Osteocyte (in vitro differentiated cells): Measurements from ENCODE around the gene FER1L5. TPM values are rescaled to one million over a fixed set of nuclear protein-coding genes. Genes with fewer than 3 reads are reported as not detected.

Source experiments
- DNase-seq: peaks from one replicate; pipeline ENCODE4 v3.0.0; 2021; ENCODE audit warnings: mixed read lengths; ENCODE audit not compliant: unreplicated experiment; ENCODE audit errors: extremely low spot score
- H3K27ac Mint-ChIP-seq: one replicate; pipeline ENCODE4 v1.8.0; 2021; ENCODE audit warnings: mild to moderate bottlenecking, mixed read lengths; ENCODE audit not compliant: unreplicated experiment
- H3K27me3 Mint-ChIP-seq: one replicate; pipeline ENCODE4 v1.8.0; 2021; ENCODE audit warnings: mixed read lengths; ENCODE audit not compliant: unreplicated experiment
- H3K36me3 Mint-ChIP-seq: one replicate; pipeline ENCODE4 v1.8.0; 2021; ENCODE audit warnings: mixed read lengths; ENCODE audit not compliant: unreplicated experiment
- H3K4me1 Mint-ChIP-seq: one replicate; pipeline ENCODE4 v1.8.0; 2021; ENCODE audit warnings: mixed read lengths; ENCODE audit not compliant: unreplicated experiment
- H3K4me3 Mint-ChIP-seq: one replicate; pipeline ENCODE4 v1.8.0; 2021; ENCODE audit warnings: mild to moderate bottlenecking, moderate library complexity, mixed read lengths; ENCODE audit not compliant: unreplicated experiment
- H3K9me3 Mint-ChIP-seq: one replicate; pipeline ENCODE4 v1.8.0; 2021; ENCODE audit warnings: mixed read lengths; ENCODE audit not compliant: unreplicated experiment
- total RNA-seq: library from RNA; stranded (reverse); gene quantifications from 2 replicates; pipeline ENCODE4 v1.2.1, GENCODE V29; 2021
- TF ChIP-seq, protein P1 (sequence below): fragments of 200-600 bp; sonication (generic); IDR thresholded peaks from 2 replicates; pipeline ENCODE4 v1.5.0; 2021; ENCODE audit warnings: antibody characterized with exemption, mild to moderate bottlenecking, moderate library complexity

FER1L5 gene
- total RNA-seq, 1 donor from 2014 or later: 0.13 TPM

DNA sequence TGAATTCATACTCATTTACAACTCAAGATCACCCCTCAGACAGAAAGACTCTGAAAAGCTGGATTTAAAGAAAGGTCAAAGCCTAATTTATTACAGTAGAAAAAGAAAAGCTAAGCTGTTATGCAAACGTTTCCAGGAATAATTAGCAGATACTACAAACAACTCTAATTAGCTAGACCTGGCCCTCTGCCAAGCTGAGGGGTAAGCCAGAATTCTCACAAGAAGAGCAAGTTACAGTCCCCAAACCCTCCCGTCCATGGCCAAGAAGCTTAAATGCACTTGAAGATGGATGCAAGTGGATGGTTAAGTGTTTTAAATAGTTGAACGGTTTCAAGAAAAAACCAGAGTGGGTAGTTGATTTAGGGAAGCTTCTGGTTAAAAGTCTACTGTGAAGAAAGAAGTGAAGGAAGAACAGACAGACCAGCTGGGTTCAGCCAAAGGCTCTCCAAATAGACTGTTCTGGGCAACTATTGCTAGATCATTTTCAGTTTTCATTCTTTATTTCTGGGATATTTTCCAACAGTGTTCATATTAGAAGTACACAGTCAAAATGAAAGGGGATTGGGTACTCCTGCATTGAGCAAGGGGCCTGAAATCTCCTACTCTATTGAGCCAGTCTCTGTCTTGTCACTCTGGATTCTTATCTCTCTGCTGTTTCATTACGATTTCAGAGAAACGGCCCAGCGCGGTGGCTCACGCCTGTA, 92.5 kb downstream of the FER1L5 start:
- Mint-ChIP-seq H3K4me3 (no peak overlapping the region), H3K4me1 (peaks cover 23% of the 10 kb centered on the region), H3K27ac (no peak overlapping the region), H3K36me3 (peaks cover 27% of the 10 kb centered on the region), H3K27me3 (no peaks in the 10 kb centered on the region), H3K9me3 (no peaks in the 10 kb centered on the region)
- DNase-seq: no peak
- TF ChIP-seq, protein P1, sequence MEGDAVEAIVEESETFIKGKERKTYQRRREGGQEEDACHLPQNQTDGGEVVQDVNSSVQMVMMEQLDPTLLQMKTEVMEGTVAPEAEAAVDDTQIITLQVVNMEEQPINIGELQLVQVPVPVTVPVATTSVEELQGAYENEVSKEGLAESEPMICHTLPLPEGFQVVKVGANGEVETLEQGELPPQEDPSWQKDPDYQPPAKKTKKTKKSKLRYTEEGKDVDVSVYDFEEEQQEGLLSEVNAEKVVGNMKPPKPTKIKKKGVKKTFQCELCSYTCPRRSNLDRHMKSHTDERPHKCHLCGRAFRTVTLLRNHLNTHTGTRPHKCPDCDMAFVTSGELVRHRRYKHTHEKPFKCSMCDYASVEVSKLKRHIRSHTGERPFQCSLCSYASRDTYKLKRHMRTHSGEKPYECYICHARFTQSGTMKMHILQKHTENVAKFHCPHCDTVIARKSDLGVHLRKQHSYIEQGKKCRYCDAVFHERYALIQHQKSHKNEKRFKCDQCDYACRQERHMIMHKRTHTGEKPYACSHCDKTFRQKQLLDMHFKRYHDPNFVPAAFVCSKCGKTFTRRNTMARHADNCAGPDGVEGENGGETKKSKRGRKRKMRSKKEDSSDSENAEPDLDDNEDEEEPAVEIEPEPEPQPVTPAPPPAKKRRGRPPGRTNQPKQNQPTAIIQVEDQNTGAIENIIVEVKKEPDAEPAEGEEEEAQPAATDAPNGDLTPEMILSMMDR: no peak

DNA sequence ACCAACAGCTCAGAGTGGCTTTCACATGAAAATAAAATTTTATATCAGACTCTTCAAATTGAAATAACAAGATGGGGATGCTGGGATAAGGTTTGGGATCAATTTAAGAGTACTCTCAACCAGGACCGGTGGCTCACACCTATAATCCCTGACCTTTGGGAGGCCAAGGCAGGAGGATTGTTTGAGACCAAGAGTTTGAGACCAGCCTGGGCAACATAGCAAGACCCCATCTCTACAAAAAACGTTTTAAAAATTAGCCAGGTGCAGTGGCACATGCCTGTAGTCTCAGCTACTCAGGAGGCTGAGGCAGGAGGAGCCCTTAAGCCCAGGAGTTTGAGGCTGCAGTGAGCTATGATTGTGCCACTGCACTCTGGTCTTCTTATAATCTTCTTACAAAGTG, 94.7 kb downstream of the FER1L5 start:
- Mint-ChIP-seq H3K27me3 (no peaks in the 10 kb centered on the region), H3K4me3 (no peak overlapping the region), H3K27ac (no peak overlapping the region), H3K36me3 (peaks cover 19% of the 10 kb centered on the region), H3K4me1 (peaks cover 26% of the 10 kb centered on the region), H3K9me3 (no peaks in the 10 kb centered on the region)
- no peak for DNase-seq
- TF ChIP-seq, protein P1: no peak

DNA sequence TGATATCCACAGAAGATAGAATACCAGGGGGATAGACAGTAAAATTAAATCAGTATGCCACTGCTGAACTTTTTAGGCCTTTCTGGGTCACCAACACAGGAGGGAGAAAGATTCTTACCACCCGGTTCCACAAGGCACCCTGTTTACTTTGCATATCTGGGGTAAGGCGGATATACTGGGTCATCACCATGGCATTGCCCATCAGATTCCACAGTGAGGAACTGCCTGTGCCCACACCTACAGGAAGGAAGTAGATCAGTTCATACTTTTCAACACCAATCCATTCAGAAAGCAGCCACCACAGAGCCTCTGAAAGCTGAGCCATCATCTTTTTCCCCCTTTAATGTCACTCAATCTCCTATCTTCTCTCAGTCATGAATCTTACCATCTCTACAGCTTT, 95.3 kb downstream of the FER1L5 start:
- DNase-seq: no peak
- H3K4me1 Mint-ChIP-seq: peaks cover 26% of the 10 kb centered on the region
- no peaks in the 10 kb centered on the region for H3K27me3 Mint-ChIP-seq
- peaks cover 19% of the 10 kb centered on the region for H3K36me3 Mint-ChIP-seq
- no peaks in the 10 kb centered on the region for H3K9me3 Mint-ChIP-seq
- no peak overlapping the region for H3K4me3 Mint-ChIP-seq
- no peak overlapping the region for H3K27ac Mint-ChIP-seq
- TF ChIP-seq, protein P1: no peak

DNA sequence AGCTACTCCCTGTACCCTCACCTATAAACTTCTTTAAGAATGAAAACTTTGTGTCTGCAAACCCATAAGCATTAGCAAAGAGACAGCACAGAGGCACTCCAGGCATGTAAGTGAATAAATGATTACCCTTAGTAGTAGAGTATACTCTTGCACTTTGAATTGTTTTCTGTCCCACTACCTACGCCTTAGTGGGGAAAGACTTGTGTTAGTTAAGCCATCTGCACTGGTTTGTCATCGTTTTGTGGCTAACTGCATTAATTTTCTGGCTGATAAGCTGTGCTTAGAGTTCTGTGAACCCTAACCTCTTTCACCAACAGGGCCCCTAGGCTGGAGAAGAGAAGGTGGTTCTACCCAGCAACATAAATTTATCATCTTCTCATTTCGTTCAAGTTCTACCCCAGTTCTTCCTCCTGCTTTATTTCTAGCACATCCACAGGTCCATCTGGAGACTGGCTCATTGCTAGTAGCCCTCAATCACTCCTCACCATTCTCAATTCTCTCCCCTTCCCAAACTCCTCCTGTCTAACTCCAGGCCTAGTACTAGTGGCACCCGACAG, 96.6 kb downstream of the FER1L5 start:
- Mint-ChIP-seq H3K4me1 (peaks cover 26% of the 10 kb centered on the region), H3K27me3 (peaks cover 2% of the 10 kb centered on the region), H3K9me3 (no peaks in the 10 kb centered on the region), H3K27ac (peak overlapping the region; percentile 94), H3K36me3 (peaks cover 8% of the 10 kb centered on the region), H3K4me3 (peak overlapping the region; percentile 98)
- no peak for DNase-seq
- TF ChIP-seq, protein P1: no peak

DNA sequence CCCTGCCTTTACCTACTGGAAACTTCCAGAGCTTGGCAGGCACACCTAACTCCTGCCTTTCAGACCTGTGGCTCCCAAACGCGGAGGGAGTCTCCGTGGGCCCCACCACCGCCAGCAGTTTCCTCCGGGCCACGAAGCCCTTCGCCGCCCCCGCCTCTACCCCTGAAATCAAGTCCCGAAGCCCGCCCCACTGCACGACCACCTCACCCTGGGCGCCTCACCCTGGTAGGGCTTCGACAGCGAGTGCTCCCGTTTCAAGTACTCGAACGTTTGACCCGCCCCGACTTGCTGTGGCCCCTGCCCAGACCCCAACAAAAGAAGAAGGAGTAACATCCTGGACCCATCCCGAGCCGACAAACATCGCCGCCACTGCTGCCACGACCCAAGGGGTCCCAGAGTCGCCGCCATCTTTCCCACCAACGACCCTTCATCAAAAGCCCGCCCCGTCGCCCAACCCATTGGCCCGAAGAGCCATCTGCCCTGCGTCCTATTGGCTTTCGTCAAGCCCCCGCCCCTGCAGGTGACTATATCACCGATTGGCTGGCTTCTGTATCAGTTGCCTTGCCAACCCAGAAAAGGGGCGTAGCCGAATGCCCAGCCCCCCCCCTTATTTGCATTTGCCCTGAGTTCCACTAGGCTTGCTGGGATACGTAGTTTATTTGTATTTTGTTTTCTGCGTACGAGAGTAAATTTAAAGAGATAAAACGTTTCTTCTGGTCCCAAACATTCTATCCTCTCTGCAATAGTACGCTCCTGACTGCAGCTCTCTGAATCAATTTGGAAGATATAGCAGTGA, 97.3 kb downstream of the FER1L5 start, which contains the start of gene LMAN2L:
Gene LMAN2L (minus strand): TSS at position 432 of the 796 bp plus-strand sequence. CDS start 24 bp downstream, at position 408.
- Mint-ChIP-seq H3K4me3 (peak within 1 kb of the TSS; percentile 98), H3K9me3 (no peaks in the 10 kb centered on the region), H3K4me1 (peaks cover 26% of the 10 kb centered on the region), H3K27ac (peak within 1 kb of the TSS; percentile 94), H3K27me3 (peaks cover 2% of the 10 kb centered on the region), H3K36me3 (peaks cover 3% of the 10 kb centered on the region)
- DNase-seq: peak; percentile 98
- TF ChIP-seq, protein P1: no peak
